Measurements from ENCODE around the gene TBC1D16.
"Not testable (repeated sequence)": the region's sequence is repeated elsewhere in the genome, so short reads cannot be mapped to it uniquely, and the experiment has no call there.

The TBC1D16 gene

DNA sequence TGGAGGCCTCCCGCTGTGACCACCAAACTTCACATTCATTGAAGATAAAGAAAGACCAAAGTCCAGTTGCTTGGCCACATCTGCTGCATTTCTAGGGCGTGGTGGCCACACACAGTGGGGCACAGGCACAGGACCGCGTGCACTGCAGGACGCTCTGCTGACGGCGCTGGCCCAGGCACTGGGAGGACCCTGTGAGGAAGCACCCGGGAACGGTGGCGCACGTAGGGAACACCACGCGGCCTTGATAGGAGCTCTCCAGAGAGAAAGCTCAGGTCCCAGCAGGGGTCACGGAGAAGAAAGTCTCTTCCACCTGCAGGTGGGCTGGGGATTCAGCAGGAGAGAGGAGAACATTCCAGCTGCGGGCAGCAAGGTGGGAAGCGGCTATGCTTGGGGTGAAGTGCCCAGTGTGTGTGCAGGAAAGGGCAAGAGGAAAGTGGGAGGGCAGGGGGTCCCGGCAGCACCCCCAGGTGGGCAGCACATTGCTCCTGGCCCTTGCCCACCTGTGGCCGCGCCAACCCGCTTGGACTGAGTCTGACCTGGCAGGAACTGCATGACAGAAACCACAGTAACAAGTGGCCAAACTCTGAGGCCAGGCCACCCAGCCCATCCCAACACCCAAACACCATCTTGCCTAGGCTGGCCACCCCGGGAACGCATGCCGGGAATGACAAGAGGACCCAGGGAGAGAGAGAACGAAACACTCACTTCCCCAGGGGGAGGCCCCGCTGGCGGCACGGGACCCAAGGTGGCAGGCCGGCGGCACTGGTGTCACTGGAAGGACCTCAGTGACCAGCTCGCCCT is 32.8 kb downstream of the TBC1D16 start:
- no peak for FAIRE-seq

DNA sequence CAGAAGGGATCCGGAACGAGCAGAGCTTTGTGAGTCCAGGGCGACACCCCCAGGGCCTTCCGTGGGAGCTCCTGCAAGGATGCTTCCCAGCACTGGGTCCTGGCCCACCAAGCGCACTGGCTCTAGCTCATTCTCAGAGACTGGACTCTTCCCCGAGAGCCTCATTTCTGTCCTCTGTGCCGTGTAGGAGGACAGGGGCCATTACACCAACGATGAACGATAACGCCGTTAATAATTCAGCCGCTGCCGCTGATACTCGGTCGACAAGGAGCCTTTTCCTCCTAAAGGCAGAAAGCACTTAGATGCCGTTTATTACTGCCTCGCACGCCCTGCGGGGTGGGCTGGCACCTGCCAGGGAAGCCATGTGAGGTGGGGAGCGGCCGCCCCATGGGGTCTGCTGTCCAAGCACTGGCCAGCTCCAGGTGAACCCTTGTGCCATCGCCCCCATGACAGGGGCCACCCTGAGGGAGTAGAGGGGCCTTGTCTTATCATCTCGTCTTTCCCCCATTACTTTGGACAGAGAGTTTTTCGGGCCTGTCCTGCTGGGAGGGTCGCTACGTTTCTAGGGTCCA is 33.5 kb downstream of the TBC1D16 start:
- no peak for FAIRE-seq

DNA sequence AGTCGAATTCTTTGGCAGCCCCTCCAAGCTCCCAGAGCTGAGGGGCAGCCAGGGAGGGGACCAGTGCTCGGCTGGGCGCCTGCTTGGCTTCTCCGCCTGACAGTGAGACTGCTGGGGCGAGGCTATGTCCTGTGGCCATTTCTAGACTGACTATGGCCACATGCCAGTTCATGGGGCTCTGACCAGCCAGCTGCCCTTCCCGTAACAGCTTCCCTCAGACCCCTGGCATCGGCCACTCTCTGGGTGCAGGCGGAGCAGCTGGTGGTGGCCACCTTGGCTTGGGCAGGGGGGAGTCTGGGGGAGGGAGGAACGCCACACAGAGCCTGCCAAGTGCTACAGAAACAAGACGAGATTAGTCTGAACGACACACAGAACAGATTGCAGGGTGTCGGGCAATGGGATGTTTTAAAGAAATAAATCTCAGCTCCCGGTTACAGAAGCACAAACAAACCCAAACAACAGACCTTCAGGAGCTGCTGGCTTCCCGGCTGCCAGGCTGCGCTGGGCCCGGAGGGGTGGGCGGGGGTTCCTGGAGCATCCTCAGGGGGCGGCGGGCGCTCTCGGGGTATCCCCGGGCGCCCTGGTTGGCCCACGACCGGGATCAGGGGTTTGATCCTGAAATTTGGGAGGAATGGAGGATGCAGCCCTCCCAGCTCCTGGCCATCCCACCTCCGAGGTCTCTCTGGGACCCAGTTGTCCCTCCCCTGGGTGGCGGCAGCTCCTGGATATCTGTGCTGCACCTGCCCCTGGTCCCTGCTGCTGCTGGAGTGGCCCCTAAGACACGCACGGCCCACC is 34.5 kb downstream of the TBC1D16 start:
- no peak for FAIRE-seq

DNA sequence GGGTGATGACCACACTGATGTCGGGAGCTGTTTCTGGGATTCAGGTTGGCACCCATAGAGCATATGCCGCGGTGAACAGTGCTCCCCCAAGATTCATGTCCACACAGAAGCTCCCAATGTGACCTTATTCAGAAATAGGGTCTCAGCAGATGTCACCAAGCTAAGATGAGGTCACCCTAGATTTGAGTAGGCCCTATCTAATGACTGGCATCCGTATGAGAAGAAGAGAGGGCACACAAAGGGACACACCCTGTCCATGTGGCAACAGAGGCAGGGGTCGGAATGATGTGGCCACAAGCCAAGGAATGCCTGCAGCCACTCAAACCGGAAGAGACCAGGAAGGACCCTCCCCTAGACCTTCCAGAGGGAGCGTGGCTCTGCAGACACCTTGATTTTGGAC is 35.5 kb downstream of the TBC1D16 start:
- FAIRE-seq, result no peak

DNA sequence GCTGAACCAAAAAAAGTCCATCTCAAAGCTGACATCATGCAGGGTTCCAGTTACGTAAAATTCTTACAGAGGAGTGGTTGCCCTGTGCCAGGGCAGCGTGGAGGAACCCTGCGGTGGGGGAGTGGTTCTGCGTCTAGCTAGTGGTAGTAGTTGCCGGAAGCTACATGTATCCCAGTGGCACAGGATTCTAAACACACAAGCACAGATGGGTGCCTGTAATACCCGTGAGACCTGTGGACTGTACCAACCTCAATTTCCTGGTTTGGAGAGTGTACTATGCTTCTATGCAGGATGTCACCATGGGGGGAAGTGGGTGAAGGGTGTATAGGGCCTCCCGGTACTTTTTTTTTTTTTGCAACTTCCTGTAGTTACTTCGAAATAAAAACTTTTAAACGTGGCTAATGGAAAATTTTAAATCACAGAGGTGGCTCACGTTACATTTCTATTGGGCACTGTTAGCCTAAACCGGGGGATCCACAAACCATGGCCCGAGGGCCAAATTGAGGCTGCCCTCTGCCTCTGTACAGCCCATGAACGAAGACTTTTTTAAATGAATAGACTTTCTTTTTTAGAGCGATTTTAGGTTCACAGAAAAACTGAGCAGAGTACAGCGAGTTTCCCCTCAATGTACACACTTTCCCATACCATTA is 38.5 kb downstream of the TBC1D16 start:
- no peak for FAIRE-seq

DNA sequence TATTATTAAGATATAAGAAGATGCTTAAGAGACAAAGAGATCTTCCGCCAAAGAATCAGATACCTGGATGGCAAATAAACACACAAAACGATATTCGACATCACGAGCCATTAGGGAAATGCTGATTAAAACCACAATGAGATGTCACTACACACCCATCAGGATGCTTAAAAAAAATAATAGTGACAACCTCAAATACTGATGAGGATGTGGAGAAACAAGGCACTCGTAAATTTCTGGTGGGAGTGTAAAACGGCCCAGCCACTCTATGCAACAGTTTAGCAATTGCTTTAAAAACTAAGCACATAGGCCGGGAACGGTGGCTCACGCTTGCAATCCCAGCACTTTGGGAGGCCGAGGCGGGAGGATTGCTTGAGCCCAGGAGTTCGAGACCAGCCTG is 39.4 kb downstream of the TBC1D16 start:
- FAIRE-seq, result no peak

DNA sequence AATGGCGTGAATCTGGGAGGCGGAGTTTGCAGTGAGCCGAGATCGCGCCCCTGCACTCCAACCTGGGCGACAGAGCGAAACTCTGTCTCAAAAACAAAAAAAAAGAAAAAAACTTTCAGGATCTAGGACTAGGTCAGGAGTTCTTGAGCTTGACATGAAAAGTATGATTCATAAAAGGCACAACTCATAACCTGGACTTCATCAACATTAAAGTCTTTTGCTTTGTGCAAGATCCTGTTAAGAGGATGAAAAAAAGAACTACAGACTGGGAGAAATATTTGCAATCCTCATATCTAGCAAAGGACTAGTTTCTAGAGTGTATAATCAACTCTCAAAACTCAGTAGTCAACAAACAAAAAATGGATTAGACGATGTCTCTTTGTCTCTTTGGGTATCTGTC is 40.0 kb downstream of the TBC1D16 start:
- no peak for FAIRE-seq

DNA sequence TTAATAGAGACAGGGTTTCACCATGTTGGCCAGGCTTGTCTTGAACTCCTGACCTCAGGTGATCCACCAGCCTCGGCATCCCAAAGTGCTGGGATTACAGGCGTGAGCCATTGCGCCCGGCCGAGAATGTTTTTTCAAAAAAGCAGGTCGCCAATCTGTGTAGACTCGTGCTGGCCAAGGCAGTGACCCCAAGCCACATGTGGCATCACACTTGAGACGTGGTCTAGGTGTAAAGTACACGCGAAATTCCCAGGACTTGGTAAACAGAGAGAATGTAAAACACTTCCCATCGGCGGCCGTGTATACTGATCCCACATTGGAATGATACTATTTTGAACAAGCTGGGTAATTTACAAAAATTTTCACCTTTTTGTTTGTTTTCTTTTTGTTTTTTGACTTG is 41.1 kb downstream of the TBC1D16 start:
- no peak for FAIRE-seq

DNA sequence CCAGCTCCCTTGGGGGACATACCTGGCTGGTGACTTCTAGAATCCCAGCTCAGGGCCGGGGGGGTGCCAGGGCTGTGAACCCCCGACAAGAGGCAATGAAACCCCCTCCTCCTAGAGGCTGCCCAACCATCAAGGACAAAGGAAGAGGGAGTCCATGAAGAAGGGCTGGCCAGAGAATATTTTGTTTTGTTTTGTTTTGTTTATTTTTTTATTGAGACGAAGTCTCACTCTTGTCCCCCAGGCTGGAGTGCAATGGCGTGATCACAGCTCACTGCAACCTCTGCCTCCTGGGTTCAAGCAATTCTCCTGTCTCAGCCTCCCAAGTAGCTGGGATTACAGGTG is 41.5 kb downstream of the TBC1D16 start:
- not testable (repeated sequence) for FAIRE-seq

DNA sequence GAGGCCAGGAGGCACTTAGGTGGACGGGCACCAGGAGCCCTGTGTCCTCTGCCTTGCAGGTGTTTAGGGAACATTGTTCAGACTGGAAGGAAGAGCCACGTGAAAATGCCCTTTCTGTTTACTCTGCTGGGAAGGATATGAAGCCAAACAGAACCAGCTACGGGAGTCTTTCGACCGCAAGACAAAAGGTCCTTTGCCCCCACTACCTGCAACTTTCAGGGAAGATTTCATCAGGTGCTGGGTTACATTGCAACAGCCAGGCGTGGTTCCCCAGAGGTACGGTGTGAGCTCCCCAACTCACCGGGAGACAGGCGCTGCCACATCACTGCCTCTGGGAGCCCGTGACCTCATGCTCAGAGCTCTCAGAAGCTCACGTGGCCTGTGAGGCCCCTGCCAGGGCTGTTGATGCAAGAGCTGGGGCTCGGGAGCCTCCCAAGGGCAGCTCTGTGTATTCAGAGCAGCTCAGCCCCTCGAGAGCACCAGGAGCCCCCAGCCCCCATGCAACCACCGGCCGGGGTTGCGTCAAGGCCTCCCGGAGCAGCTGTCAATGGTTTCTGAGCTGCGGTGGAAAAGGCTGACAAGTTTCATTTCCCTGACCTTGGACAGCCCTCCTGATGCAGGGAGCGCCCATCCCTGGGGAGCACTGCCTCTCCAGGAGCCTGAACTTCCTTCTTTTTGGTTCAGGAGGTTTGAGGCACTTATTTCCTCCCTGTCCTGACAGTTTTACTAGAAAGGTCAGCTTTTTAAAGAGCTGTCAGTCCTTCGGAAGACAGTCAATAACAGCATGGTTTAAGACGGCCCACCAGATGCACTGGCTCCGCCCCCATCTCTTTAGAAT is 42.1 kb downstream of the TBC1D16 start:
- no peak for FAIRE-seq

DNA sequence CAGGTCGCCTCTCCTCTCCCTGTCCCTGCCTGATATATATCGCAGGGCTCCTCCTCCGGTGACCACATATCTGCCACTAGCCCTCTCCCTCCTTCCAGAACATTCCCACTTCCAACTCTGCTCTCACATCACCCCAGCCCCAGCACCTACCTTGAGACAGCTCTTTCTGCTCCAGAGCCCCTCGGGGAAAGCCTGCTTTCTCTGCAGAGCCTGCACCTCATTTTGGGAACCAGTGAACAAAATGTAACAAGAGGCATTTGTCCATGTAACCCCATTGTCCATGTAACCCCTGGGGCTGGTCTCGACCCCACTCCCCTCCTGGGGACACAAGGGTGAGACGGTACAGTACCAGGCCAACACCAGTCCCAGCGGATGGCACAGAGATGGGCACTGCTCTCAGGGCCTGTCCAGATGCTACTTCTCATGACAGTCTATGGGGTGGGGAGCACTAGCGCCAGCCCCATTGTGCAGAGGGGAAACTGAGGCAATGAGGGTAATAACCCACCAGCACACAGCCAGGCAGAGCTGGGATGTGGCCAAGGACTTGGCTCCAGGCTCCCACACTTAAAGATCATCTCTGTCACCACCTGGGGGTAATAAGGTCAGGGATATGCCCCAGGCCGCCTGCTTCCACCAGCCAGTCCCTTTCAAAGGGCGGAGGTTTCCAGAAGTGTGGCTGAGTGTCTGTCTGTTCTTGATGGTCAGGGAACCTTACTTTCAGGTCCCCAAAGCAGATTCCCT is 42.9 kb downstream of the TBC1D16 start:
- no peak for FAIRE-seq

DNA sequence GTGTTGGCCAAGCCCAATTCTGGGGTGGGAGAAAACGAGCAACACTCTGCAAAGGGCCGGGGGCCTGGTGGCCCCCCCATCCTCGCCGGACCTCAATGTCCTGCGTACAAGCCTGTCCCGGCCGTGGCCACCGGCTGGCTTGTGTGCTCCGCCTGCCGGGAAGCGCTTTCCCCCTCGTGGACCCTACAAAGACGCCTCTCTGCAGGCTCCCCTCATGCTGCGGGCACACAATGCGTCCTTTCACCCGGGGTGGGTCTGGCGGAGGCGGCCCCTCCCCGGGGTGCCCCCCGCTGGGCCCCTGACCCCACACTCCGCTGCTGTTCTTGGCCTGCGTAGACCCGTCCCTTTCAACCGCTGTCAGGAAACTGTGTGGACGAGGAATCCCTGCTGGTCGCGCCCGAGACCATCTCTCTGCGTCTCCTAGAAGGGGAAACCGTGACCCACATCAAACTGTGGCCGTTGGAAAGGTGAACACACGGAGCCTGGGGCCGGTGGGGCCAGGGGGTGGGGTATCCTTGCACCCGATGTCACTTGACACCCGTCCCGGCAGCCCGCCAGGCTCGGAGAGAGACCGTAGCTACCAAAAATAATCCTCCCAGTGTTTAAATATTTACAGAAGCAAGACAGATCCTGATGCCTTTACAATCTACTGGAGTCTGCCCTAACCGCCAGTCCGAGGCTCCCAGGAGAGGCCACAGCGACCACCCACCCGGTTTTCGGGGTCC is 43.6 kb downstream of the TBC1D16 start:
- FAIRE-seq, result no peak

DNA sequence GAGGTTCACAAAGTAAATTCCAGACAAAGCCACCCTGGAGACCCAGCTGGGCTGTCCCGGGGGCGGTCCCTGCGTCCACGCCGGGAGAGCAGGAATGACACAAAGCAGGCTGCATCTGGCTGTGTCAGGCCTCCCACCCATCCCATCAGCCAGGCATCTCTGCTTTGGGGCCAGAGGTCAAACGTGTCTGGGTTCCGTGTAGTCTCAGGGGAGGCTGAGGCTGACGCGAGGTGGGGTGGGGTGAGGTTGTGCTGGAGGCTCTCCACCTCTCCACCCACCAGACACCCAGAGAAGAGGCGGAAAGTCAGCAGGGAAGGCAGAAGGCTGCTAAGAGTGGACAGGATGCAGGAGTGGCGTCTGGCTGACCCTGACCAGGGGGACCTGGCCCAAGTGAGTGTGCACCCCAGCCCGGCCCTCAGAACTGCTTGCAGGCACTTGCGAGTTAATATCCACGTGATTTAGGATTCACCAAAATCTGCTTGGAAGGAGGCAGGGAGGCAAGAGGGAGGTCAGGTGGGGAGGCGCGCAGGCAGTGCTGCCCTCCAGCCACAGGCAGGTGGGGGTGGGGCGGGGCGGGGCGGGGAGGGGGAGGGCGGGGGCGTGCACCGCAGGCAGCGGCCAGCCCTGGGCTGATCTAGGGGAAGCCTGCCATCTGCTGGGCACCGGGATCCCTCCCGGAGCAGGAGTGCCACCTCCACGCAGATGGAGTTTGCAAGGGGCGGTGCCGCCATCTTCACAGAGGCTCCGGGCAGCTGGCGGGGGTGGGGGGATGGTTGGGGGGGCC is 44.3 kb downstream of the TBC1D16 start:
- no peak for FAIRE-seq

DNA sequence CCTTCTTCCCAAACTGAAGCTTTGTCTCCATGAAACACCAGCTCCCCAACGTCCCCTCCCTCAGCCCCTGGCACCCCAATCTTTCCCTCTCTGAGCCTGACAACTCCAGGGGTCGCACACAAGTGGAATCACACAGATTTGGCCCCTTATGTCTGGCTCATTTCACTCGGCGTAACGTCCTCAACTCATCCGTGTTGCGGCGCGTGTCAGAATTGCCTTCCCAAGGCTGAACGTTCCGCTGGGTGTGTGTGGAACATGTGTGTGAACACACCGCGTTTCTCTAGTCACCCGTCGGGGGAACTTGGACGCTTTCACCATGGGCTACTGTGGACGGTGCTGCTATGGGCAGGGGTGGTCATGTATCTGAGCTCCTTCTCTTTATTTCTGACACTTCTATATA is 45.0 kb downstream of the TBC1D16 start:
- FAIRE-seq, result no peak

DNA sequence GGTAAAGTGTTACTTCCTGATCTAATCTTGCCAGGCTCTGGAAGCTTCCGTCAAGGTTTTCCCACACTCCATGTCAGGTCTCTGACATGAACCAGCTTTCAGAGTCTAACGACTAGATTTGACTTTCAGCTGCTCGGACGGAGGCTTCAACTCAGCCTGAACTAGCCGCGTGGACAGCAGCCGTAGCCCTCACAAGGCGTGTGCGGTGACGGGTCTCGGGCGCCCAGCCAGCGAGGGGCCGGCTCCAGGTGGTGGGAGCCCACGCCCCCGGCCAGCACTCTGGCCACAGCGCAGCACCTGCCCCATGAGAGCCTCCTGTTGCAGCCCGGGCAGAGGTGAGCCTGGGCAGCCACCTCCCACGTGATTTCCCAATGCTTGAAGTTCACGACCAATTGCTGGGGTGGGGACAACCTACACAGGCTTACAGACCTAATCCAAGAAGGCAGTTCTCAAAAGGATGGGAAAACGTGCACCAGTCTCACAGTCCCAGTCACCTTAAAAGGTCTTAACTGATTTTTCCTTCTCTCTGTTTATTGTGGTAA is 45.5 kb downstream of the TBC1D16 start:
- no peak for FAIRE-seq

DNA sequence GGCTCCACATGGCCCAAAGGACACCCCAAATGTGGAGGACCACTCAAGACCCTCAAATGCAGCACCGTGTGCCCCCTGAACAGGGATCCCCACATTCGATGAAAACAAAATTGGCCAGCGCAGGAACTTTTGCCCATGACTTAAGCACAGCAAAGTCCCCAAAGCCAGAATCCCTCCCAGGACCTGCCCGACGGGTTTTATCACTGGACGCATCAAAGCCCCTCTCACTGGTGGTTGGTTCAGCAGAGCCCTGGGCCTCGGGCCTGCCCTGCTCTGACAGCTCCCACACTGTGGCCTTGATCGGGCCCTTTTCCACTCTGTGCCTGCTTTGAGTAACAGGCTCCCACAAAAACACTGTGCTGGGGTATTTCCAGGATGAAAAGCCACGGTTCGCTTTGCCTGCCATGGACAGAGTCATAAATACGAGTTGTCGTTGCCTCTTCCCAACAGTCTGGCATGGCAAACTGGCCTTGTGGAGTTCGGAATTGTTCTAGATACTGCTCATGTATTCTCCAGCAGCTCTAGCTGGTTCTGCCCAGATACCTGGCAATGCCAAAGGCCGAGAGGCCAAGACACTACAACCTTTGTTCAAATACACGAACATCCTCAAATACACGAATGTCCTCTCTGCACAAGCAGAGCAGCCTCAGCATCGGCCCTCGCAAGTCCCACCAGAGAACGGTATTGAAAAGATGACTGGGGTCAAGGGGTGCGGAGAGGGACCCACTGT is 46.4 kb downstream of the TBC1D16 start:
- FAIRE-seq, result no peak

DNA sequence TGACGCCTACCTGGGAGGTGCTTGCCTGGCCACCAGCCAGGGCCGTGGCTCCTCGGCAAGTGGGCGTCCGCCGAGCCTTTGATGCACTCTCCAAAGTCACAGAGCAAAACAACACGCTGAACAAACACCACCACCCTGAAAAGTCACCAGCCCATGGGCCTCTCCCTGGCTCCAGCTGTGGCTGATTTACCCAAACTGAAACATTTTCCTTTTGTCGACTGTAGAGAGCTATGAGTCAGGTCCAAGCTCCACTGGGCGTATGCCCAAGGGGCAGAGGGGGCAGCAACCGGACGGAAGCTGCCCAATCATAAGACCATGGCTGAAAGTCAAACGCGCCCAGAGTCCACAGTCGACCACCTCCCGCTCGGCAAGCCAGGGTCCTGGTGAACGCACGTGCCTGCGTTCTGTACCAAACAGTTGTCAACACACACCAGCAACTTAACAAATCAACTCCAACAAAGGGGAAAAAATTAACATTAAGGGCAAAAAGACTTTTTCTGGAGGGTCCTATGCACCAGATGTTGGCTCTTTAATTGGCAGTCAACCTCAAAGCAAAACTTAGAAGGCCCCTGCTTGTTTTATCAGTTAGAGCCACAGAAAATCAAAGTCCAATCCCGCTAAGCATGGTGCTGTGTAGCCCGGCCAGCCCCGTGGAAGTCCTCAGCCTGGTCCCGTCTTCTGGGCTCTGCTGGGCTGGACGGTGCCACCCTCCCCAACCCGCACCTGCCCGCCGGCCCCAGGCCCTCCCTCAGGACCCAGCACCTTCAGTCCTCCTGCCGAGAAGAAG is 47.3 kb downstream of the TBC1D16 start:
- FAIRE-seq, result no peak

DNA sequence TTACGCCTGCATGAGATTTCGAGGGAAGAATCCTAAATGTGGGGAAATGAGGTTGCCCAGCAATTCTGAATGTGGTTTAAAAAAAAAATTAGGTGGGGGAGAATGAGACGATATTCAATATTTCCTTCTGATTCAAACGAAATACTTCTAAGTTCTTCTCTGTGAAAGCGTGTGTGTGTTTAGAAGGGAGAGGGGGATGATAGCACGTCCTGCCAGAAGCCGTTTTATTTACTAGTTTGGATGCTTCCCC is 47.8 kb downstream of the TBC1D16 start:
- FAIRE-seq, result no peak
